T1000 (cell line): ENCODE results near the gene UNC79.
"Not testable (repeated sequence)": the region's sequence is repeated elsewhere in the genome, so short reads cannot be mapped to it uniquely, and the experiment has no call there.

ENCODE experiments used
- DNase-seq: peaks from one replicate; lab custom pipeline; 2025; ENCODE audit warnings: mixed read lengths; lab: John Stamatoyannopoulos, UW

UNC79 gene

GRCh38 chr14:93493622-93494021, 62.9 kb downstream of the UNC79 start:
- not testable (repeated sequence) for DNase-seq

- DNase-seq, result no peak
Measured at GRCh38 chr14:93496856-93497741, 66.4 kb downstream of the UNC79 start.

- DNase-seq, result no peak
Measured at GRCh38 chr14:93510056-93510455, 79.3 kb downstream of the UNC79 start.

- DNase-seq, result no peak
Measured at GRCh38 chr14:93511001-93511400, 80.3 kb downstream of the UNC79 start.

- DNase-seq, result no peak
Measured at GRCh38 chr14:93520053-93520607, 89.4 kb downstream of the UNC79 start.

GRCh38 chr14:93522221-93522620, 91.5 kb downstream of the UNC79 start:
- DNase-seq, result no peak

GRCh38 chr14:93525216-93525615, 94.5 kb downstream of the UNC79 start:
- not testable (repeated sequence) for DNase-seq

GRCh38 chr14:93525696-93526451, 95.1 kb downstream of the UNC79 start:
- no peak for DNase-seq

- DNase-seq, result no peak
Measured at GRCh38 chr14:93527203-93527607, 96.5 kb downstream of the UNC79 start.

GRCh38 chr14:93528884-93529558, 98.3 kb downstream of the UNC79 start:
- DNase-seq, result no peak

GRCh38 chr14:93531644-93532043, 100.9 kb downstream of the UNC79 start:
- DNase-seq, result no peak

GRCh38 chr14:93532541-93532940, 101.8 kb downstream of the UNC79 start:
- no peak for DNase-seq

GRCh38 chr14:93533437-93533836, 102.7 kb downstream of the UNC79 start:
- no peak for DNase-seq

GRCh38 chr14:93533842-93534241, 103.1 kb downstream of the UNC79 start:
- DNase-seq, result no peak

- no peak for DNase-seq
Measured at GRCh38 chr14:93535537-93535936, 104.8 kb downstream of the UNC79 start.

GRCh38 chr14:93536945-93537344, 106.2 kb downstream of the UNC79 start:
- DNase-seq, result no peak

GRCh38 chr14:93537951-93538350, 107.2 kb downstream of the UNC79 start:
- DNase-seq, result no peak

GRCh38 chr14:93538413-93538812, 107.7 kb downstream of the UNC79 start:
- no peak for DNase-seq

- DNase-seq, result no peak
Measured at GRCh38 chr14:93540235-93540634, 109.5 kb downstream of the UNC79 start.

GRCh38 chr14:93543766-93544165, 113.0 kb downstream of the UNC79 start:
- DNase-seq, result no peak

GRCh38 chr14:93544212-93544611, 113.5 kb downstream of the UNC79 start:
- no peak for DNase-seq

- DNase-seq, result no peak
Measured at GRCh38 chr14:93546642-93547041, 115.9 kb downstream of the UNC79 start.
